Measurements from ENCODE around the gene ATP1B2.

ATP1B2 gene

GRCh38 chr17:7651097-7651664 lies 455 bp downstream of the ATP1B2 start:
- H3K4me3 Mint-ChIP-seq: peak overlapping the region; percentile 80
- H3K4me1 Mint-ChIP-seq (ENCODE audit: low read depth): peaks cover 41% of the 10 kb centered on the region
- peaks cover 67% of the 10 kb centered on the region for H3K27me3 Mint-ChIP-seq
- no peak overlapping the region for H3K27ac Mint-ChIP-seq
- H3K36me3 Mint-ChIP-seq (ENCODE audit: low read depth): no peaks in the 10 kb centered on the region
- intact Hi-C loops (cut with micrococcal nuclease): no loop called here
- H3K9me3 Mint-ChIP-seq: no peaks in the 10 kb centered on the region

GRCh38 chr17:7651665-7652387 lies 1.1 kb downstream of the ATP1B2 start:
- Mint-ChIP-seq H3K36me3 (ENCODE audit: low read depth) (no peaks in the 10 kb centered on the region), H3K4me1 (ENCODE audit: low read depth) (peaks cover 35% of the 10 kb centered on the region), H3K4me3 (peak overlapping the region; percentile 30), H3K27me3 (peaks cover 70% of the 10 kb centered on the region), H3K9me3 (no peaks in the 10 kb centered on the region), H3K27ac (no peak overlapping the region)
- intact Hi-C loops (cut with micrococcal nuclease): no loop called here

- no peak overlapping the region for H3K4me3 Mint-ChIP-seq
- H3K36me3 Mint-ChIP-seq (ENCODE audit: low read depth): no peaks in the 10 kb centered on the region
- intact Hi-C loops (cut with micrococcal nuclease): no loop called here
- H3K27me3 Mint-ChIP-seq: peaks cover 70% of the 10 kb centered on the region
- H3K27ac Mint-ChIP-seq: no peak overlapping the region
- H3K9me3 Mint-ChIP-seq: no peaks in the 10 kb centered on the region
- H3K4me1 Mint-ChIP-seq (ENCODE audit: low read depth): peaks cover 40% of the 10 kb centered on the region
Observed at GRCh38 chr17:7652388-7653356, 1.9 kb downstream of the ATP1B2 start.

GRCh38 chr17:7654832-7655540 lies 4.3 kb downstream of the ATP1B2 start:
- H3K4me3 Mint-ChIP-seq: no peak overlapping the region
- H3K9me3 Mint-ChIP-seq: no peaks in the 10 kb centered on the region
- H3K27ac Mint-ChIP-seq: peak overlapping the region; percentile 16
- no peaks in the 10 kb centered on the region for H3K36me3 Mint-ChIP-seq (ENCODE audit: low read depth)
- H3K4me1 Mint-ChIP-seq (ENCODE audit: low read depth): peaks cover 37% of the 10 kb centered on the region
- intact Hi-C loops (cut with micrococcal nuclease): no loop called here
- H3K27me3 Mint-ChIP-seq: peaks cover 57% of the 10 kb centered on the region

- peaks cover 32% of the 10 kb centered on the region for H3K4me1 Mint-ChIP-seq (ENCODE audit: low read depth)
- intact Hi-C loops (cut with micrococcal nuclease): no loop called here
Observed at GRCh38 chr17:7655541-7655840, 4.8 kb downstream of the ATP1B2 start.

GRCh38 chr17:7656958-7657609 lies 6.4 kb downstream of the ATP1B2 start:
- peaks cover 22% of the 10 kb centered on the region for H3K4me1 Mint-ChIP-seq (ENCODE audit: low read depth)
- intact Hi-C loops (cut with micrococcal nuclease): no loop called here
- no peaks in the 10 kb centered on the region for H3K9me3 Mint-ChIP-seq
- H3K4me3 Mint-ChIP-seq: no peak overlapping the region
- no peaks in the 10 kb centered on the region for H3K36me3 Mint-ChIP-seq (ENCODE audit: low read depth)
- peaks cover 40% of the 10 kb centered on the region for H3K27me3 Mint-ChIP-seq
- H3K27ac Mint-ChIP-seq: no peak overlapping the region

More at GRCh38 chr17:7655541-7655840, 4.8 kb downstream of the ATP1B2 start:
- Mint-ChIP-seq H3K27me3 (peaks cover 52% of the 10 kb centered on the region), H3K36me3 (ENCODE audit: low read depth) (no peaks in the 10 kb centered on the region), H3K27ac (peak overlapping the region; percentile 16), H3K9me3 (no peaks in the 10 kb centered on the region), H3K4me3 (no peak overlapping the region)

- H3K4me3 Mint-ChIP-seq: no peak overlapping the region
- H3K27ac Mint-ChIP-seq: no peak overlapping the region
- H3K9me3 Mint-ChIP-seq: no peaks in the 10 kb centered on the region
- intact Hi-C loops (cut with micrococcal nuclease): no loop called here
- no peaks in the 10 kb centered on the region for H3K27me3 Mint-ChIP-seq
- H3K4me1 Mint-ChIP-seq (ENCODE audit: low read depth): no peaks in the 10 kb centered on the region
- H3K36me3 Mint-ChIP-seq (ENCODE audit: low read depth): peaks cover 74% of the 10 kb centered on the region
Observed at GRCh38 chr17:7667656-7668406, 17.1 kb downstream of the ATP1B2 start.

- Mint-ChIP-seq H3K27me3 (no peaks in the 10 kb centered on the region), H3K27ac (no peak overlapping the region), H3K4me1 (ENCODE audit: low read depth) (no peaks in the 10 kb centered on the region), H3K36me3 (ENCODE audit: low read depth) (peaks cover 80% of the 10 kb centered on the region), H3K9me3 (peaks cover 5% of the 10 kb centered on the region), H3K4me3 (no peak overlapping the region)
- intact Hi-C loops (cut with micrococcal nuclease): no loop called here
Observed at GRCh38 chr17:7668482-7668881, 17.8 kb downstream of the ATP1B2 start.

GRCh38 chr17:7673239-7673638 lies 22.5 kb downstream of the ATP1B2 start:
- Mint-ChIP-seq H3K27me3 (no peaks in the 10 kb centered on the region), H3K36me3 (ENCODE audit: low read depth) (peaks cover 97% of the 10 kb centered on the region), H3K4me1 (ENCODE audit: low read depth) (no peaks in the 10 kb centered on the region), H3K27ac (no peak overlapping the region), H3K9me3 (peaks cover 25% of the 10 kb centered on the region), H3K4me3 (no peak overlapping the region)
- intact Hi-C loops (cut with micrococcal nuclease): loop anchor here (1.0 kb wide), 1 partner anchor 41 kb away; no protein-coding TSS in a partner anchor

GRCh38 chr17:7674934-7675333 lies 24.2 kb downstream of the ATP1B2 start:
- no peak overlapping the region for H3K4me3 Mint-ChIP-seq

GRCh38 chr17:7676533-7676932 lies 25.8 kb downstream of the ATP1B2 start:
- Mint-ChIP-seq H3K27me3 (no peaks in the 10 kb centered on the region), H3K36me3 (ENCODE audit: low read depth) (peaks cover 71% of the 10 kb centered on the region), H3K27ac (no peak overlapping the region), H3K9me3 (peaks cover 25% of the 10 kb centered on the region), H3K4me3 (no peak overlapping the region), H3K4me1 (ENCODE audit: low read depth) (no peaks in the 10 kb centered on the region)
- intact Hi-C loops (cut with micrococcal nuclease): no loop called here

More at GRCh38 chr17:7674934-7675333, 24.2 kb downstream of the ATP1B2 start:
- intact Hi-C loops (cut with micrococcal nuclease): no loop called here
- Mint-ChIP-seq H3K27me3 (no peaks in the 10 kb centered on the region), H3K36me3 (ENCODE audit: low read depth) (peaks cover 87% of the 10 kb centered on the region), H3K4me1 (ENCODE audit: low read depth) (no peaks in the 10 kb centered on the region), H3K27ac (no peak overlapping the region), H3K9me3 (peaks cover 25% of the 10 kb centered on the region)

- Mint-ChIP-seq H3K9me3 (peaks cover 25% of the 10 kb centered on the region), H3K27me3 (no peaks in the 10 kb centered on the region), H3K27ac (no peak overlapping the region), H3K4me1 (ENCODE audit: low read depth) (no peaks in the 10 kb centered on the region), H3K36me3 (ENCODE audit: low read depth) (peaks cover 69% of the 10 kb centered on the region), H3K4me3 (no peak overlapping the region)
- intact Hi-C loops (cut with micrococcal nuclease): no loop called here
Observed at GRCh38 chr17:7677388-7678067, 26.8 kb downstream of the ATP1B2 start.

All from dendritic cell treated with granulocyte-macrophage colony-stimulating factor and Interleukin-4, amounts not matched to agents 40 ng/mL and 50 ng/mL, for 4 days (primary cell).